HL-60 (cell line): ENCODE measurements around the gene GTPBP3.

Source experiments
- DNase-seq, 2 experiments: peaks; one replicate each; pipeline ENCODE4 v3.0.0-alpha.2; 2010 to 2020; ENCODE audit warnings: low read depth in 1 of 2, low spot score in 1 of 2
- H3K27ac ChIP-seq: fragments of 250-450 bp; sonication (Bioruptor Pico); replicated peaks from 2 replicates; pipeline ENCODE4 v1.5.1; 2020; ENCODE audit warnings: mild to moderate bottlenecking, moderate library complexity
- H3K27me3 ChIP-seq: fragments of 250-450 bp; sonication (Bioruptor Pico); 2 replicates; pipeline ENCODE4 v1.5.1; 2021; ENCODE audit warnings: mild to moderate bottlenecking, moderate library complexity; ENCODE audit not compliant: insufficient read depth, poor library complexity, severe bottlenecking
- H3K4me3 ChIP-seq: replicated peaks from 2 replicates; pipeline ENCODE4 v1.5.1; 2011; ENCODE audit warnings: mild to moderate bottlenecking, control low read depth, low read length; ENCODE audit not compliant: insufficient read depth
- GABPA ChIP-seq: IDR thresholded peaks from 2 replicates; pipeline ENCODE4 v1.6.1; 2012; ENCODE audit warnings: low read depth
- POLR2AphosphoS5 ChIP-seq: IDR thresholded peaks from 2 replicates; pipeline ENCODE4 v1.6.1; 2012; ENCODE audit warnings: low read depth
- REST ChIP-seq: IDR thresholded peaks from 2 replicates; pipeline ENCODE4 v1.6.1; 2012; ENCODE audit warnings: low read depth; ENCODE audit not compliant: insufficient replicate concordance
- SPI1 ChIP-seq: IDR thresholded peaks from 2 replicates; pipeline ENCODE4 v1.6.1; 2012; ENCODE audit warnings: low read depth, mild to moderate bottlenecking, borderline replicate concordance
- TF ChIP-seq, protein P1 (sequence below): IDR thresholded peaks from one replicate; pipeline ENCODE4 v1.5.1; 2011; ENCODE audit warnings: low read length, control low read depth, inconsistent platforms; ENCODE audit not compliant: insufficient read depth

The GTPBP3 gene

GRCh38 chr19:17347877-17348276, 10.5 kb downstream of the GTPBP3 start:
- TF ChIP-seq SPI1 (no peak), REST (no peak)
- Histone ChIP-seq H3K27ac (no peak overlapping the region), H3K27me3 (peaks cover 22% of the 10 kb centered on the region), H3K4me3 (no peak overlapping the region)
- DNase-seq = no peak

GRCh38 chr19:17348700-17349099, 11.3 kb downstream of the GTPBP3 start:
- Histone ChIP-seq H3K27ac (no peak overlapping the region), H3K27me3 (peaks cover 22% of the 10 kb centered on the region), H3K4me3 (no peak overlapping the region)
- no peak for DNase-seq
- TF ChIP-seq, protein P1, sequence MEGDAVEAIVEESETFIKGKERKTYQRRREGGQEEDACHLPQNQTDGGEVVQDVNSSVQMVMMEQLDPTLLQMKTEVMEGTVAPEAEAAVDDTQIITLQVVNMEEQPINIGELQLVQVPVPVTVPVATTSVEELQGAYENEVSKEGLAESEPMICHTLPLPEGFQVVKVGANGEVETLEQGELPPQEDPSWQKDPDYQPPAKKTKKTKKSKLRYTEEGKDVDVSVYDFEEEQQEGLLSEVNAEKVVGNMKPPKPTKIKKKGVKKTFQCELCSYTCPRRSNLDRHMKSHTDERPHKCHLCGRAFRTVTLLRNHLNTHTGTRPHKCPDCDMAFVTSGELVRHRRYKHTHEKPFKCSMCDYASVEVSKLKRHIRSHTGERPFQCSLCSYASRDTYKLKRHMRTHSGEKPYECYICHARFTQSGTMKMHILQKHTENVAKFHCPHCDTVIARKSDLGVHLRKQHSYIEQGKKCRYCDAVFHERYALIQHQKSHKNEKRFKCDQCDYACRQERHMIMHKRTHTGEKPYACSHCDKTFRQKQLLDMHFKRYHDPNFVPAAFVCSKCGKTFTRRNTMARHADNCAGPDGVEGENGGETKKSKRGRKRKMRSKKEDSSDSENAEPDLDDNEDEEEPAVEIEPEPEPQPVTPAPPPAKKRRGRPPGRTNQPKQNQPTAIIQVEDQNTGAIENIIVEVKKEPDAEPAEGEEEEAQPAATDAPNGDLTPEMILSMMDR = no peak
- TF ChIP-seq POLR2AphosphoS5 (no peak), SPI1 (no peak), REST (no peak), GABPA (no peak)

GRCh38 chr19:17351815-17352435, 14.6 kb downstream of the GTPBP3 start:
- DNase-seq = no peak
- no peak overlapping the region for H3K4me3 ChIP-seq
- TF ChIP-seq, protein P1 = no peak
- TF ChIP-seq REST = no peak
- no peak for TF ChIP-seq POLR2AphosphoS5
- TF ChIP-seq GABPA = no peak
- TF ChIP-seq SPI1 = no peak
- H3K27ac ChIP-seq = no peak overlapping the region
- H3K27me3 ChIP-seq = peaks cover 22% of the 10 kb centered on the region
